HFFc6 (cell line): ENCODE results near the gene BRSK1. TPM values are rescaled to one million over a fixed set of nuclear protein-coding genes. Genes with fewer than 3 reads are reported as not detected.
"Not testable (repeated sequence)": the region's sequence is repeated elsewhere in the genome, so short reads cannot be mapped to it uniquely, and the experiment has no call there.

ENCODE experiments used
- DNase-seq: peaks from one replicate; pipeline ENCODE4 v3.0.0-alpha.2; 2018
- H3K27ac Mint-ChIP-seq: 2 replicates; pipeline ENCODE4 v1.8.0; 2020; ENCODE audit warnings: mild to moderate bottlenecking, mixed read lengths
- H3K27me3 Mint-ChIP-seq: 2 replicates; pipeline ENCODE4 v1.8.0; 2021; ENCODE audit warnings: mild to moderate bottlenecking, moderate library complexity, mixed read lengths; ENCODE audit not compliant: insufficient read depth
- H3K36me3 Mint-ChIP-seq: 2 replicates; pipeline ENCODE4 v1.8.0; 2021; ENCODE audit warnings: low read depth, mixed read lengths
- H3K4me1 Mint-ChIP-seq: 2 replicates; pipeline ENCODE4 v1.8.0; 2020; ENCODE audit warnings: low read depth, mixed read lengths
- H3K4me3 Mint-ChIP-seq: 2 replicates; pipeline ENCODE4 v1.8.0; 2020; ENCODE audit warnings: mild to moderate bottlenecking, moderate library complexity, mixed read lengths
- H3K9me3 Mint-ChIP-seq: 2 replicates; pipeline ENCODE4 v1.8.0; 2020; ENCODE audit warnings: mild to moderate bottlenecking, mixed read lengths
- total RNA-seq, 6 experiments: library from RNA; stranded (reverse); fragmentation: NEBNext Ultra II Directional; extraction: Animal tissue kit (Norgen Biotek cat#: 25700); gene quantifications; 2 replicates in 1 of 6; 3 replicates in 5 of 6; pipeline ENCODE4 v1.2.3, GENCODE V29; 2021
- TF ChIP-seq, protein P1 (sequence below): fragments of 200-600 bp; sonication (generic); IDR thresholded peaks from 2 replicates; pipeline ENCODE4 v1.5.0; 2021; ENCODE audit warnings: antibody characterized with exemption, mild to moderate bottlenecking

Gene BRSK1
- total RNA-seq, 6 experiments from 2014 or later = 10.9 to 12.0 (median 11.3) TPM

GRCh38 chr19:55321466-55322137 lies 37.8 kb downstream of the BRSK1 start:
- no peaks in the 10 kb centered on the region for H3K36me3 Mint-ChIP-seq
- no peak overlapping the region for H3K27ac Mint-ChIP-seq
- no peak overlapping the region for H3K4me3 Mint-ChIP-seq
- DNase-seq = no peak
- TF ChIP-seq, protein P1, sequence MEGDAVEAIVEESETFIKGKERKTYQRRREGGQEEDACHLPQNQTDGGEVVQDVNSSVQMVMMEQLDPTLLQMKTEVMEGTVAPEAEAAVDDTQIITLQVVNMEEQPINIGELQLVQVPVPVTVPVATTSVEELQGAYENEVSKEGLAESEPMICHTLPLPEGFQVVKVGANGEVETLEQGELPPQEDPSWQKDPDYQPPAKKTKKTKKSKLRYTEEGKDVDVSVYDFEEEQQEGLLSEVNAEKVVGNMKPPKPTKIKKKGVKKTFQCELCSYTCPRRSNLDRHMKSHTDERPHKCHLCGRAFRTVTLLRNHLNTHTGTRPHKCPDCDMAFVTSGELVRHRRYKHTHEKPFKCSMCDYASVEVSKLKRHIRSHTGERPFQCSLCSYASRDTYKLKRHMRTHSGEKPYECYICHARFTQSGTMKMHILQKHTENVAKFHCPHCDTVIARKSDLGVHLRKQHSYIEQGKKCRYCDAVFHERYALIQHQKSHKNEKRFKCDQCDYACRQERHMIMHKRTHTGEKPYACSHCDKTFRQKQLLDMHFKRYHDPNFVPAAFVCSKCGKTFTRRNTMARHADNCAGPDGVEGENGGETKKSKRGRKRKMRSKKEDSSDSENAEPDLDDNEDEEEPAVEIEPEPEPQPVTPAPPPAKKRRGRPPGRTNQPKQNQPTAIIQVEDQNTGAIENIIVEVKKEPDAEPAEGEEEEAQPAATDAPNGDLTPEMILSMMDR = no peak
- H3K27me3 Mint-ChIP-seq = peaks cover 34% of the 10 kb centered on the region
- H3K9me3 Mint-ChIP-seq = no peaks in the 10 kb centered on the region
- H3K4me1 Mint-ChIP-seq = 0 out of 2 replicates have a peak, but pooled peaks cover 5% of the 10 kb centered on the region

DNA sequence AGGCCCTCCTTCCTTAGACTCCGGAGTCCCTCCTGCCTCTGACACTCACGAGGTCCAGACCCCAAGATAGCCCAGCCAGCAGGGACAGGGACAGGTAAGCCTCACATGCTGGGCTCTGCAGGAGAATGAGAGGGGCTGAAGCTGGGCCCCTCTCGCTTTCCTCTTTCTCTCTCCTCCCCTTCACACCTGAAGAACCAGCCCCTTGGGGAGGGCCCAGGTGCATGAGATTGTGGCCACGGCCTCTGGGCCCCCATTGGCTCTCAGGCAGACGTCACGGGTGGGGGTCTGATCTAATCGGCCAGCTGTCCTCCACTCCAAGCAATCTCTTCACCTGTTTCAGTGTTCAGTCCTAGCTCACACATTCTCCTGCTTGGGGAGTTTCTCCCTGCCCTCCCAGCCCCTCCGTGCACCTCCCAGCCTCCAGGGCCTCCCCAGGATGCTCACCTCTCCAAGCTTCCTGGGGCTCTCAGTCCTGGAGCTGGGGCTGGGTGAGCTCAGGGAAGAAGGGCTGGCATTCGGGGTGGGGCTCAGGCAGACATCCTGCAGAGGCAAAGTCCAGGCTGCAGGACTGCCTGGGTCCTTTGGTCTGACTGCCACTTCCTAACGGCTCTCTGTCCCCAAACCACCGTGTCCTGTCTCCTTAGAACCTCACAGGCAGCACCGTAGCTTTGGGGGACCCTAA lies 38.5 kb downstream of the BRSK1 start:
- TF ChIP-seq, protein P1 = no peak
- Mint-ChIP-seq H3K27ac (no peak overlapping the region), H3K27me3 (peaks cover 34% of the 10 kb centered on the region), H3K36me3 (no peaks in the 10 kb centered on the region), H3K4me1 (0 out of 2 replicates have a peak, but pooled peaks cover 6% of the 10 kb centered on the region), H3K4me3 (no peak overlapping the region), H3K9me3 (no peaks in the 10 kb centered on the region)
- no peak for DNase-seq

- H3K27me3 Mint-ChIP-seq = peaks cover 28% of the 10 kb centered on the region
- no peak overlapping the region for H3K27ac Mint-ChIP-seq
- no peak overlapping the region for H3K4me3 Mint-ChIP-seq
- H3K4me1 Mint-ChIP-seq = peaks cover 19% of the 10 kb centered on the region
- H3K9me3 Mint-ChIP-seq = no peaks in the 10 kb centered on the region
- TF ChIP-seq, protein P1 = no peak
- no peaks in the 10 kb centered on the region for H3K36me3 Mint-ChIP-seq
- DNase-seq = no peak
Observed at GRCh38 chr19:55324662-55325061, 40.9 kb downstream of the BRSK1 start.

- H3K27me3 Mint-ChIP-seq = peaks cover 23% of the 10 kb centered on the region
- H3K9me3 Mint-ChIP-seq = no peaks in the 10 kb centered on the region
- no peak for DNase-seq
- peaks cover 23% of the 10 kb centered on the region for H3K4me1 Mint-ChIP-seq
- H3K36me3 Mint-ChIP-seq = no peaks in the 10 kb centered on the region
- TF ChIP-seq, protein P1 = no peak
- H3K27ac Mint-ChIP-seq = no peak within 1 kb of the TSS
- no peak within 1 kb of the TSS for H3K4me3 Mint-ChIP-seq
Observed at GRCh38 chr19:55325172-55325571, 41.4 kb downstream of the BRSK1 start, which contains the start of gene TMEM150B. Gene TMEM150B (minus strand): TSS chr19:55325341. CDS start chr19:55321036, 4,305 bp downstream.

DNA sequence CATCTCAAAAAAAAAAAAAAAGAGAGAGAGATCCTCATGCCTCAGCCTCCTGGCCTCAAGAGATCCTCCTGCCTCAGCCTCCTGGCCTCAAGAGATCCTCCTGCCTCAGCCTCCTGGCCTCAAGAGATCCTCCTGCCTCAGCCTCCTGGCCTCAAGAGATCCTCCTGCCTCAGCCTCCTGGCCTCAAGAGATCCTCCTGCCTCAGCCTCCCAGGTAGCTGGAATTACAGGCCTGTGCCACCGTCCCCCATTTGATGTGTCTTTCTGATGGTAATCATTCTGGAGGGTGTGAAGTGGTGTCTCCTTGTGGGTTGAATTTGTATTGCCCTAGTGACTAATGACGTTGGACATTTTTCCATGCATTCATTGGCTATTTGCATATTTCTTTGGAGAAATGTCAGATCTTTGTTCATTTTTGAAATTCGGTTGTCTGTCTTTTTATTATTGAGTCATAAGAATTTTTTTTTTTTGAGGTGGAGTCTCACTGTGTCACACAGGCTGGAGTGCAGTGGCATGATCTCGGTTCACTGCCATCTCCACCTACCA lies 45.0 kb downstream of the BRSK1 start:
- H3K27ac Mint-ChIP-seq, H3K9me3 Mint-ChIP-seq, DNase-seq, H3K4me3 Mint-ChIP-seq, H3K36me3 Mint-ChIP-seq, H3K27me3 Mint-ChIP-seq: not testable (repeated sequence)
- peaks cover 23% of the 10 kb centered on the region for H3K4me1 Mint-ChIP-seq

GRCh38 chr19:55329791-55330190 lies 46.0 kb downstream of the BRSK1 start:
- peaks cover 23% of the 10 kb centered on the region for H3K4me1 Mint-ChIP-seq
- not testable (repeated sequence) for H3K27ac Mint-ChIP-seq, H3K27me3 Mint-ChIP-seq, DNase-seq, H3K4me3 Mint-ChIP-seq, H3K9me3 Mint-ChIP-seq, H3K36me3 Mint-ChIP-seq
